ENCODE data around the gene DLGAP1. TPM values are rescaled to one million over a fixed set of nuclear protein-coding genes. Genes with fewer than 3 reads are reported as not detected.

The DLGAP1 gene
- total RNA-seq, 4 donors from 2014 or later = 0.22 to 1.5 (median 0.56) TPM

DNA sequence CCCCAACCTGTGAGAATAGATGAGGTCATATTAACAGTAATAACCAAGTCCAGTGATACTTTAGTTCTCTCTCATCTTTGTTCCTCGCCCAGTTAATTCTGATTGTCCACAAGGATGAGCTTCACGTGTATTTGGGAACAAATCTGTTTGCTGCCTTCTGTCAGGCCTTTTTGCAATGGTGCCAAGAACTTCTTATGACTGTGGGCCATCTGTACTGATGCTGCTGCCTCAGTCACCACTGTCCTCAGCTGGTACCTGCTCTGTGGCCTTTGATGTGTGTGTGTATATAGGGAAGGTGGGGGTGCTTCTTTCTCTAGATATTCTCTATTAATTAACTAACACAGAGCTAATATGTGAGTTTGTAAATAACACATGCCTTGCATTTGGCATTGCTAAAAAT lies 612.3 kb downstream of the DLGAP1 start:
- H3K4me3 ChIP-seq = no peak overlapping the region
- no peak overlapping the region for H3K27ac ChIP-seq
- no peak for ATAC-seq
- TF ChIP-seq, protein P1, sequence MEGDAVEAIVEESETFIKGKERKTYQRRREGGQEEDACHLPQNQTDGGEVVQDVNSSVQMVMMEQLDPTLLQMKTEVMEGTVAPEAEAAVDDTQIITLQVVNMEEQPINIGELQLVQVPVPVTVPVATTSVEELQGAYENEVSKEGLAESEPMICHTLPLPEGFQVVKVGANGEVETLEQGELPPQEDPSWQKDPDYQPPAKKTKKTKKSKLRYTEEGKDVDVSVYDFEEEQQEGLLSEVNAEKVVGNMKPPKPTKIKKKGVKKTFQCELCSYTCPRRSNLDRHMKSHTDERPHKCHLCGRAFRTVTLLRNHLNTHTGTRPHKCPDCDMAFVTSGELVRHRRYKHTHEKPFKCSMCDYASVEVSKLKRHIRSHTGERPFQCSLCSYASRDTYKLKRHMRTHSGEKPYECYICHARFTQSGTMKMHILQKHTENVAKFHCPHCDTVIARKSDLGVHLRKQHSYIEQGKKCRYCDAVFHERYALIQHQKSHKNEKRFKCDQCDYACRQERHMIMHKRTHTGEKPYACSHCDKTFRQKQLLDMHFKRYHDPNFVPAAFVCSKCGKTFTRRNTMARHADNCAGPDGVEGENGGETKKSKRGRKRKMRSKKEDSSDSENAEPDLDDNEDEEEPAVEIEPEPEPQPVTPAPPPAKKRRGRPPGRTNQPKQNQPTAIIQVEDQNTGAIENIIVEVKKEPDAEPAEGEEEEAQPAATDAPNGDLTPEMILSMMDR (IDR thresholded peaks at IDR 0.05) = no peak
- TF ChIP-seq EP300 (IDR thresholded peaks at IDR 0.05) (no peak), POLR2A (IDR thresholded peaks at IDR 0.05) (no peak), POLR2AphosphoS5 (IDR thresholded peaks at IDR 0.05) (no peak)
- no peaks in the 10 kb centered on the region for H3K36me3 ChIP-seq
- no peaks in the 10 kb centered on the region for H3K9me3 ChIP-seq
- no peaks in the 10 kb centered on the region for H3K27me3 ChIP-seq
- WGBS, 2 donors (ENCODE audit: low coverage in 1 of 2) = 51 to 82% methylated on average over 2 of the region's 2 CpGs
- H3K4me1 ChIP-seq = no peaks in the 10 kb centered on the region

DNA sequence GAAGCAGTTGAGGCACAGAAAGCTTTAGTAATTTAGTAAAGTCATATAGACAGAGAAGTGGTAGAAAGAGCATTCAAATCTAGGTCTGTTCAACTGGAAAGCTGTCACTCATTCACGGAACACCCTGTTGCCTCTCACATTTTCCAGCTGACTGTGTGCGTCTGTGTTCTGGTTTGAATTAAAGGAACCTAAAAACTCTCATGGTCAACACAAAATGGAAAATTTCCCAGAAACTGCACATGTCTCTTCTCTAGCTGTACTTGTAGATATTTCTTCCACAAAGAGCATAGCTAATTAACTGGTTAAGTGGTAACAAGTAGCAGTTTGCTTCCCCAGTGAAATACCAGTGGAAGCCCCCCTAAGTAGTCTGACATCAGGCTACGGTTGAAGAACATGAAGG lies 614.3 kb downstream of the DLGAP1 start:
- no peaks in the 10 kb centered on the region for H3K36me3 ChIP-seq
- no peaks in the 10 kb centered on the region for H3K4me1 ChIP-seq
- H3K27me3 ChIP-seq = peaks cover 3% of the 10 kb centered on the region
- H3K4me3 ChIP-seq = no peak overlapping the region
- no peak for ATAC-seq
- TF ChIP-seq POLR2A (IDR thresholded peaks at IDR 0.05) (no peak), POLR2AphosphoS5 (IDR thresholded peaks at IDR 0.05) (no peak), EP300 (IDR thresholded peaks at IDR 0.05) (no peak)
- TF ChIP-seq, protein P1 (IDR thresholded peaks at IDR 0.05) = no peak
- H3K9me3 ChIP-seq = no peaks in the 10 kb centered on the region
- no peak overlapping the region for H3K27ac ChIP-seq
- WGBS, 2 donors (ENCODE audit: low coverage in 1 of 2) = 64 to 83% methylated on average over 2 of the region's 3 CpGs

DNA sequence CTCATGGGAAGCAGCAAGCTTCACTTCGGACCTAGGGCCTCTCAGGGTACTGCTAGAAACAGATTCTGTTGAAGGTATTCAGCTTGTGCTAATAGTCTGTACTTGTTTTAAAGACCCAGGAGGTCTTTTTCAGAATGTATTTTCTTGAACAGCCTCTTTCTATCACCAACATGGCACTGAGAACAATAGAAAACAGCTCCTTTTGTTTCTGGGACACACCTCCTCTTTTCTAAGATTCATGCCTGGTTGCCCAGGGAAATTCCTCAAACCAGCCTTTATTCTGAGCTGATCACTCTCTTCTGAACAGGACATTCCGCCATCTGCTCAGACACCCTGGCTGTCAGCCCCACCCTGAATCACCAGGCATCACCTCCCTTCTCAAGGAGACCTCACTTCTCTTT lies 615.5 kb downstream of the DLGAP1 start:
- no peaks in the 10 kb centered on the region for H3K9me3 ChIP-seq
- H3K27me3 ChIP-seq = peaks cover 3% of the 10 kb centered on the region
- no peak for ATAC-seq
- H3K27ac ChIP-seq = no peak overlapping the region
- H3K4me1 ChIP-seq = no peaks in the 10 kb centered on the region
- H3K4me3 ChIP-seq = no peak overlapping the region
- no peaks in the 10 kb centered on the region for H3K36me3 ChIP-seq
- WGBS, 2 donors (ENCODE audit: low coverage in 1 of 2) = 76 to 87% methylated on average over 2 of the region's 2 CpGs
- no peak for TF ChIP-seq POLR2A (IDR thresholded peaks at IDR 0.05)
- TF ChIP-seq POLR2AphosphoS5 (IDR thresholded peaks at IDR 0.05) = no peak
- no peak for TF ChIP-seq EP300 (IDR thresholded peaks at IDR 0.05)
- TF ChIP-seq, protein P1 (IDR thresholded peaks at IDR 0.05) = no peak

DNA sequence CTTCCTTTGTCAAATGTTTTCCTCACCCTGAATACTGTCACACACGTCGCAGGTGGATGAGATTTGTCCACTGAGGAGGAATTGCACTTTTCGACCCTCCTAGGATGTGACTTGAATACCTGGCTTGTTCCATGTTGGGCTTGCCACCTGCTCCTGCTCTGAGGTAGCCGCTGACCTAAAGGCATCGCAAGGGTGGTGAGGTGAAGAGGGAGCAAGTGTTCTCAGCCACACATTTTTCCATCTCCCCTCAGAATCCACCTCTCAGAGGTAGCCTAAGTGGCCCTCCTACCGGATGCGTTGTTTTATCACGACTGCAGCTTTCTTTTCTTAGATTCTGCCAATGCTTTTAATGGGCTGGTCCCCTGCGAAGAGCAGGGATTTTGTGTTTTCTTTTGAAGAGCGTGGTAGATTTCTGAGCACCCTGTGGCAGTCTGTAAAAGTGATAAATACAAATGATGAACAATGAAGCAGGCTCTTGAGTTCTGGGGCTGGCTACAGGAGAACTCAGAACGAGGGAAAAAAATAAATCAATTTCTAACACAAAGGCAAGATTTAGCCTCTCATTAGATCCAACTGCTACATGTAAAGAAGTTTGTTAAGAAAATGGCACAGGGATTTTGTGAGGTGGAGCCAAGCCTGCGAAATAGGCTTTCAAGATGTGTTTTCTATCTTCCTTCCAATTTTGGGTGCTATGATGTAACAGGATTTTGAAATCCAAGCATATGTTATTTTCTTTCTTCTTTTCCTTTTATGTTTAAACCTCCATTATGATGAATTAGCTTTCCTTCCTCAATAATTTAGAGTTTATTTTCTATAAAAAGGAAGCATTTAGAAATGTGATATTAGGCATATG lies 618.4 kb downstream of the DLGAP1 start:
- Histone ChIP-seq H3K9me3 (no peaks in the 10 kb centered on the region), H3K27ac (no peak overlapping the region), H3K4me3 (no peak overlapping the region), H3K36me3 (no peaks in the 10 kb centered on the region), H3K27me3 (peaks cover 3% of the 10 kb centered on the region), H3K4me1 (no peaks in the 10 kb centered on the region)
- ATAC-seq = no peak
- 62 to 81% methylated on average over 6 to 11 of the region's 12 CpGs for whole genome bisulfite sequencing, 2 donors (ENCODE audit: low coverage in 1 of 2)
- TF ChIP-seq POLR2AphosphoS5 (IDR thresholded peaks at IDR 0.05) (no peak), EP300 (IDR thresholded peaks at IDR 0.05) (no peak), POLR2A (IDR thresholded peaks at IDR 0.05) (no peak)
- TF ChIP-seq, protein P1 (IDR thresholded peaks at IDR 0.05) = no peak

All from gastroesophageal sphincter (tissue), 4 donors.